Activated CD8-positive, alpha-beta memory T cell treated with anti-CD3 and anti-CD28 coated beads, Interleukin-2, amount 10 ng/mL, durations not matched to agents 7 days and 5 days (primary cell): ENCODE results near the gene ST3GAL4. TPM values are rescaled to one million over a fixed set of nuclear protein-coding genes. Genes with fewer than 3 reads are reported as not detected.

Experiments
- ATAC-seq: fragments of 150-1000 bp; cut with Tn5 transposase; one replicate; pipeline ENCODE4 v1.10.0; 2021; ENCODE audit warnings: moderate library complexity
- CTCF ChIA-PET: fragments of 350-600 bp; sonication (Branson Sonifier 250); formaldehyde crosslinking; loops from one replicate; lab custom pipeline; 2021; ENCODE audit warnings: antibody characterized with exemption; lab: Charles Lee
- DNase-seq: peaks from one replicate; pipeline ENCODE4 v3.0.0-alpha.2; 2020
- H3K27ac Mint-ChIP-seq: one replicate; pipeline ENCODE4 v1.8.0; 2021; ENCODE audit warnings: mild to moderate bottlenecking, mixed read lengths
- H3K27me3 Mint-ChIP-seq: one replicate; pipeline ENCODE4 v1.8.0; 2021; ENCODE audit warnings: mixed read lengths
- H3K36me3 Mint-ChIP-seq: one replicate; pipeline ENCODE4 v1.8.0; 2021; ENCODE audit warnings: mild to moderate bottlenecking, mixed read lengths
- H3K4me1 Mint-ChIP-seq: one replicate; pipeline ENCODE4 v1.8.0; 2021; ENCODE audit warnings: mixed read lengths
- H3K4me3 Mint-ChIP-seq: one replicate; pipeline ENCODE4 v1.8.0; 2021; ENCODE audit warnings: mild to moderate bottlenecking, moderate library complexity, mixed read lengths
- H3K9me3 Mint-ChIP-seq: one replicate; pipeline ENCODE4 v1.8.0; 2022; ENCODE audit warnings: low read depth, mixed read lengths
- total RNA-seq, 2 experiments: library from RNA; stranded (reverse); gene quantifications; one replicate each; pipeline ENCODE4 v1.2.3, GENCODE V29; 2021

Gene ST3GAL4
- total RNA-seq, 2 experiments from 2014 or later, result 8.8 to 11.5 TPM

GRCh38 chr11:126460417-126461095, 105.1 kb downstream of the ST3GAL4 start:
- CTCF ChIA-PET, result no interaction called here
- Mint-ChIP-seq H3K4me1 (peaks cover 12% of the 10 kb centered on the region), H3K27ac (no peak overlapping the region), H3K27me3 (peaks cover 5% of the 10 kb centered on the region), H3K4me3 (no peak overlapping the region), H3K36me3 (no peaks in the 10 kb centered on the region), H3K9me3 (no peaks in the 10 kb centered on the region)
- DNase-seq (no peak), ATAC-seq (no peak)

- ATAC-seq (no peak), DNase-seq (no peak)
- no peaks in the 10 kb centered on the region for H3K36me3 Mint-ChIP-seq
- H3K4me3 Mint-ChIP-seq, result no peak overlapping the region
- H3K9me3 Mint-ChIP-seq, result no peaks in the 10 kb centered on the region
- peaks cover 10% of the 10 kb centered on the region for H3K27me3 Mint-ChIP-seq
- peaks cover 17% of the 10 kb centered on the region for H3K4me1 Mint-ChIP-seq
- no peak overlapping the region for H3K27ac Mint-ChIP-seq
- CTCF ChIA-PET, result no interaction called here
Measured at GRCh38 chr11:126461096-126461440, 105.6 kb downstream of the ST3GAL4 start.

- no peak overlapping the region for H3K27ac Mint-ChIP-seq
- no peaks in the 10 kb centered on the region for H3K36me3 Mint-ChIP-seq
- peaks cover 20% of the 10 kb centered on the region for H3K4me1 Mint-ChIP-seq
- H3K27me3 Mint-ChIP-seq, result peaks cover 13% of the 10 kb centered on the region
- DNase-seq (no peak), ATAC-seq (no peak)
- CTCF ChIA-PET, result interaction anchor here (1.0 to 1.1 kb wide), 2 partner anchors 19 to 21 kb away, joined by 3 read pairs; no protein-coding TSS in a partner anchor
- no peaks in the 10 kb centered on the region for H3K9me3 Mint-ChIP-seq
- no peak overlapping the region for H3K4me3 Mint-ChIP-seq
Measured at GRCh38 chr11:126461996-126462395, 106.5 kb downstream of the ST3GAL4 start.

GRCh38 chr11:126462422-126462821, 106.9 kb downstream of the ST3GAL4 start:
- CTCF ChIA-PET, result interaction anchor here (1.0 to 1.1 kb wide), 2 partner anchors 18 to 21 kb away, joined by 3 read pairs; no protein-coding TSS in a partner anchor
- Mint-ChIP-seq H3K36me3 (no peaks in the 10 kb centered on the region), H3K27me3 (peaks cover 13% of the 10 kb centered on the region), H3K9me3 (no peaks in the 10 kb centered on the region), H3K4me1 (peaks cover 20% of the 10 kb centered on the region), H3K27ac (no peak overlapping the region), H3K4me3 (no peak overlapping the region)
- ATAC-seq (no peak), DNase-seq (no peak)

Other genes starting within 250 kb of the ST3GAL4 start
- gene RPUSD4, start 144.0 kb upstream of the ST3GAL4 start, total RNA-seq, result 10 to 100 TPM; 32.0 to 38.8 TPM
- gene FAM118B, start 143.9 kb upstream of the ST3GAL4 start, total RNA-seq, result 10 to 100 TPM in 1 of 2 experiments, 1 to 10 TPM in 1; 9.9 to 14.7 TPM
- 100 to 1,000 TPM; 100 to 134 TPM for gene SRPRA, start 86.8 kb upstream of the ST3GAL4 start, total RNA-seq
- 10 to 100 TPM; 44.7 to 46.8 TPM for gene FOXRED1, start 86.5 kb upstream of the ST3GAL4 start, total RNA-seq
- gene TIRAP, start 72.6 kb upstream of the ST3GAL4 start, total RNA-seq, result 10 to 100 TPM; 14.3 to 14.8 TPM
- 10 to 100 TPM; 40.6 to 41.9 TPM for gene DCPS, start 51.6 kb upstream of the ST3GAL4 start, total RNA-seq